Suppressor macrophage treated with lipopolysaccharide for 1 hour (primary cell): ENCODE data around the gene GNA14.
"Not testable (repeated sequence)": the region's sequence is repeated elsewhere in the genome, so short reads cannot be mapped to it uniquely, and the experiment has no call there.

Experiments
- DNase-seq, 3 donors: peaks; one replicate each; pipeline ENCODE4 v3.0.0-alpha.2; 2020 to 2022

The GNA14 gene

DNA sequence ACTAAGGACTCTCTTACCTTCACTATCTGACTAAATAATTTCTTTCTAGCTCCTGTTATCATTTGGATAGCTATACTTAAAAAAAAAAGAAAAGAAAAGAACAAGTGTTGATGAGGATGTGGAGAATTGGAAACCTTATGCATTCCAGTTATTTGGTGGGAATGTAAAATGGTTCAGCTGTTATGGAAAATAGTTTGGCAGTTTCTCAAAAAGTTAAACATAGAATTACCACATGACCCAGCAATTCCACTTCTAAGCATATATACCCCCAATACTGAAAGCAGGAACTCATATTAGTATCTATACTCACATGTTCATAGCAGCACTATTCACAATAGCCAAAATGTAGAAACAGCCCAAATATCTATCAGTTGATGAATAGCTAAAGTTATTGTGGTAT is 61.1 kb downstream of the GNA14 start:
- no peak for DNase-seq

DNA sequence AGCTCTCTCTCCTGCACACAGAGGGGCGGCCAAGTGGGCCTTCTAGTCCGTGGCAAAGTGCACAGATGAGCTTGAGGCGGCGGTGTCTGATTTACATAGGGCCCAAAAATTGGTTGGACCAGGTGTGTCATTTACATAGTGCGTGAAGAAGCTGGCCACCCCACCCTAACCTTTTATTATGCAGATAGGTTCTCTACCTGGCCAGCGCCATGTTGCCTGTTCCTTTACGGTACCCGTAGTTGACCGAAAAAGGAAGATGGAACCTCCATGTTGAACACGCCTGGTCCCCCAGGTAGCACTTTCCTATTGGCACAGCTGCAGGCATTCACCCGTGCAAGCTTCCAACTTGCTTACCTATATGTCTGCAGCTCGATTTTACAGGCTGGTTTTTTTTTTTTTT is 61.5 kb downstream of the GNA14 start:
- DNase-seq, result no peak

DNA sequence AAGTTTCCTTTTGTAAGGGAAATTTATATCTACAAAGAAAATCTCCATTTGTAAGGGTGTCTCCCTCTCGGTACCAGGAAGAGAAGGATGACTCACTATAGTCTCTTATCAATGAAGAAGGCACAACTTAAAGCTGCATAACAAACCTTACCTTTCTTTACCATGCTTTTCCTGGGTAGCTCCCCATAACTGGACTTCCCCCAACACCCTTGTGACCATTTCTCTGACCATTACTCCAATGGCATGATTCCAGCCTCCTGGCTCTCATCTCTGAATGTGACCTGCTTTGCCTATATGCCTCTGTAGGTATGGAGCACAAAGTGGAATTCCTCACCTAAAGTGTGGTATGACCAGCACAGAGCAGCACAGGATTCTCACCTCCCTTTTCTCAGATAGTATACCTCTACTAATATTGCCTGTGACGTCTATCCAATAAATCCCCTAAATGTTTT is 62.8 kb downstream of the GNA14 start:
- no peak for DNase-seq

DNA sequence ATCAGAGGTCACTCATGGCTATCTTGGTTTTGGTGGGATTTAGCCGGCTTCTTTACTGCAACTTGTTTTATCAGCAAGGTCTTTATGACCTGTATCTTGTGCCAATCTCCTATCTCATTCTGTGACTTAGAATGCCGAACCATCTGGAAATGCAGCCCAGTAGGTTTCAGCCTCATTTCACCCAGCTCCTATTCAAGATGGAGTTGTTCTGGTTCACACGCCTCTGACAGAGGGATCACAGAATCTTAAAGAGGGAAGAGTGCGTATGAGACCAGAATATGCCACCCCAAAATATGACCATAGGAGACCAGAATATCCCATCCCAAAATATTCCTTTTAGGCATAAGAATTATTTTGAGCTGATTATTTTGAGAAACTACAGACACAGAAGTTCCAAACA is 63.2 kb downstream of the GNA14 start:
- DNase-seq, result not testable (repeated sequence)

DNA sequence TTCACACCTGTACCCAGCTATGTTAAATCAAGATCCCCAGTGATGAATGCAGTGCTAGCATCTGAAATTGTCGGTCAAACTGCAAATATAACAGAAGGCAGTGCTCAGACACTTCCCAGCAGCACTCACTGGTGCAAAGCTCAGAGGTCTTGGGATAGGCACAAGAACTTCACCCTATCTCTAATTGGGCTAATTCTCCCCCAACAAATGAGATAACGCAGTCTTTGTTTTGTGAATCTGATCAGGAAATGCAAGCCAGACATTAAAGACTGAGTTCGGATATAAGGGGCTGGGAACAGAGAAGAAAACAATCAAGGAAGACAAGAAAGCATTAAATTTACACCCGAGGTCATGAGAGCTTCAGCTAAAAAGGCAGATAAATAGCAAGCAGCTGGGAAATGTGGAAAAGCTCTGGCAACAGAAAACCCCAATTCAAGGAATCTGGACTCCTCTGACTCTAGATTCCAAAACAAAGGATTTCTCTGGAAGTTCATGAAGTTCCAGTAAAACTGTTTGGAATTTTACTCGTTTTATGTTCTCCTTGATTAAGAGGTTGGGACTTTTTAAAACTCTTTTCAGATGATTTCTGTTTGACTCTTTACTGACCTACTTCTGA is 65.1 kb downstream of the GNA14 start:
- no peak for DNase-seq

DNA sequence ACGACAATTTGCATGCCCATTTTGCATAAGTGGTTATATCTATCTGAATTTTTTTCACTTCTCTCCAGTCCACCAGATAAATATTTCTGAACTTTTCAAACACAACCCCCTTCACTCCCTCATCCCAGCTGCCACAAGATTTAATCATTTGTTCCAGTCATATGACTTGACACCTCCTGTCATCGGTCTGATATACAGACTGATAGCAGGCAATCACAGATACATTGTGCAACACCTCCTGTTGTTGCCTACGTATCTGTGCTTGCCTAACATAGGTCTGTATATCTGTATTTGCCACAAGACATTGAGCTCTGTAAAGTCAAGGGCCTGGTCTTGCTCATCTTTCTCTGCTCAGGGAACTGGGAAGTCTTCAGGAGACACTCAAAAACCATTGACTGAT is 65.6 kb downstream of the GNA14 start:
- DNase-seq, result no peak

DNA sequence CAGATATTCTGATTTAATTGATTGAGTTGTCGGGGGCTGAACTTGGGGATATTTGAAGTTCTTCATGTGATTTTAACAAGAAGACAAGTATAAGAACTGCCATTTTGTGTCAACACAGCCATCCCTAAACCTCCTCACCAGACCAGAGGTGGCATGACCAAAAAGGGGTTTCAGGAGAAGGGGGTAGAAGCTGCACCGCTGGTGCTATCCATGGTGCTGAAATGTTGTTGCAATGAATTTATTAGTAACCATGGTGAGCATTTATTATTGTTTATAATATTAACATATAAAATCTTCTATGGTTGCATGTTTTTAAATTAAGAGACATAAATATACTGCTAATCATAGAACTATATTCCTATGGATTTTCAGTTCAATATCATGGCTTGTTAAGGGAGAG is 72.3 kb downstream of the GNA14 start:
- DNase-seq, result peak; percentile 27 to 52 (median 44)

DNA sequence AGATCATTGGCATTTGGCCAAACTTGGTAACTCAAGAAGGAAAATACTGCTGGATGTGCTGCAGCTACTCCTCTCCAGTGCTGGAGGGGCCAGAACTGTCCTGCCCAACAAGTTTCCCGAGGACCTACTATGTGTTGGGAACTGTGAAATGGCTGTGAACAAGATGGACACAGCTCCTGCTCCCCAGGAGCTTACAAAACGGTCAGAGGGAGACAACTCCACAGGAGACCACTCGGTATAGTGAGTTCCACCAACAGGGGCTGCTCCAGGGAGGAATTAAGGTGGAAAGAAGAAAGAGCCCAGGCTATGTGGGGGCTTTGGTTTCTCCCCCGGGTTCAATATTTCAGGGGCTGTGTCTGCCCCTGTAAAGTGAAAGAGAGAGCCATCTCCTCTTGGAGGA is 78.8 kb downstream of the GNA14 start:
- DNase-seq, result no peak

DNA sequence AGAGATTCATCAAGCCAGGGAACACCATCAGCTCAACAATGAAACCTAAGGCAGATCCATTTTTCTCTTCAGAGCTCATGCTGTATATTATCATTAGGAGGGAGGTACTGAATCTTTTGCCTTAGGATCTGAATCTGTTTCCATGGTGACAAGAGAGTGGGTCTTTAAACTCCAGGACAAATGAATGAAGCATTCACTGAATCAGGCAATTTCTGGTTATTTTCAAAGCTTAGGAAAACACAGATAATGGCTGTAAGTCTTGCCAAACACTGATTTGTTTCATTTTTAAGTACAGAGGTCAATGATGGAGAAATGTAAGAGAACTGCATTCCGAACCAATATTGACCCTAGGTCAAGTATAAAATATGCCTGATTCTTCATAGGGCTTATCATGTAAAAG is 84.9 kb downstream of the GNA14 start:
- no peak for DNase-seq

DNA sequence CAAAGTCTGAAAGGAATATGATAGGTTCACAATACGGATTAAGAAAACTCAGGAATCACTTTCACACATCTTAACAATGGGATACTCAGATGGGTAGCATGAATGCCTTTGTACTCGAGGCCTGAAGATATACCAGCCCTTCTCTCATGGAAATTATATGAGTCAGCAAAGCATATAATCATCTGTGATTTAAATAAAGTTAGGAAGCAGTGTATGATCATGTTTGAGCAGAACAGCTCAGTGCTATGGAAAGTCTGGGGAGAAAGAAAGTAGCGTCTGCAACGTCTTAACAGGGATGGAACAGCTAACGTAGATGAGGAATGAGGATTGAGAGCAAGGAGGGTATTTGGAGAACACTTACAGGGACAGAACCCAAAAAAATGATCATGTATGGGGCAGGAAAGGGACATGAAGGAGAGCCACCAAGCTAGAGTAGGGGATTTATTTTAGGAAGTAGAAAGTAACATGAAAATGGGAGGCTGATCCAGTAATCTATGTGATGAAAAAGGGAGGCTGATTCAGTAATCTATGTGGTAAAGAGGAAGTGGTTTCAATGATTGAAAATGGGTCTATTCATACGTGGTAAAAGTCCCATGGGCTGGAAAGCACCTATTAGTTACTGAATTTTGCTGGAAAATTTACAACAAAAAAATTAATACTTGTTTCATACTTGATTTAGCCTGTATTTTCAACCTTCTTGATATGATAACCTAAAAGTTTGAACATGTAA is 85.9 kb downstream of the GNA14 start:
- peak; percentile 64 to 90 (median 88) for DNase-seq

DNA sequence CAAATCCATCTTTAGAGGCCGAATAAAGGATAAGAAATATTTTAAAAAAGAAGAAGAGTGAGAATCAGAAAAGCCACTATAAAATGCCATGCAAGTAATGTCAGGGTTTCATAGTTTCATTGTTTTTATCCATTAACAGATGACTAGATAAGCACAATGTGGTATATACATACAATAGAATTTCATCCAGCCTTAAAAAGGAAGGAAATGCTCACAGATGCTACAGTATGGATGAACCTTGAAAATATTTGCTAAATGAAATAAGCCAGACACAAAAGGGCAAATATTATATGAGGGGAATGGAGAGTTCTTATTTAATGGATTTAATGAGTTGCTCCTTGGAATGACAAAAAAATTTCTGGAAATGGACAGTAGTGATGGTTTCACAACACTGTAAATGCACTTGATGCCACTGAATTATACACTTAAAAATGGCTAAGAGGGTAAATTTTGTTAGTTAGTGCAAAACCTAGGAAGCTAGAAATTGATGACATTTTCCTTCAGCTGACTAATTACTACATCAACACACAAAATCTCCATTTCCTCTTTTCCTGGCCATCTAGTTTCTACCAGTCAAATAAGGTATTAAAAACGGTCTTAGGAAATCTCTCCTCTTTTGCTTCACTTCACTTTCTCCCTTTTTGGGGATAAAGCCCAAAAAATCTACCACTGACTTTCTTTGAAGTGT is 86.6 kb downstream of the GNA14 start:
- peak; percentile 51 to 83 (median 79) for DNase-seq

DNA sequence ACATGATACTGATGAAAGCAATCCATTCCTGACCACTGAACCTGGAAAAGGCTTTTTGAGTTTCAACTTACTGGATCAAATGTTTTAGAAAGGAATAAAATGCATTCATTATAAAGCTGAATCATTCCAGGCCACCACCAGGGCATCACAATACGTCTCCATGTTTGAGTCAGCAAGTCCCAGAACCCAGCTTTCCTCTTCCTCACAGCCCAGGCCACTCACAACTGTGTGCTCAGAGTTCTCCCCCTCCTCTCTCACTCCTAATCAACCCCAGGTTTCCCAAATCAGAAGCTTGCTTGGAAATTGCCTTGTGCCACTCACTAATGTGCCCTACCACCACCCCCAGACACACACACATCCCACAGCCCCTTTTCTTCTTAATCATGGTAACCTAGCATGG is 91.7 kb downstream of the GNA14 start:
- no peak for DNase-seq

DNA sequence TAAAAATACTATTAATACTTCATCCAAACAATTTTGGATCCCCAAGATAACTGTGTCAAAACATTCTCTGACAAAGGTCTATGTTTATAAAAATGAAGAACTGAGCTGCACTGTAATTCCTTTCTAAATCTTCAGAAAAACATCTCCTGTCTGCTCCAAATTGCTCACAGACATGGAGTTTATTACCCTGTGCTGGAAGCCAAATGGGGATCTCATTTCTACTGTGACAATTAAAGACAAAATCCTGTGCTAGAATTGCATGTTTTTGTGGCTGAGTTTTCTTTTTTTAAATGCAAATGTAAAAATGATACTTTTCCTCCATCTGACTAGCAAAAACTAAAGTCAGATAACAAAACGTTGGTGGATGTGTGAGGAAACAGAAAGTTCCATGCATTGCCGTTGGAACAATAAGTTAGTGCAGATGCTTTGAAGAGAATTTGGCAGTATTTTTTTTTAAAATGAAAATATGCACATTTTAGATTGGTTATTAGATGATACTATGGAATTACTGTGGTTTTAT is 93.5 kb downstream of the GNA14 start:
- DNase-seq, result no peak

DNA sequence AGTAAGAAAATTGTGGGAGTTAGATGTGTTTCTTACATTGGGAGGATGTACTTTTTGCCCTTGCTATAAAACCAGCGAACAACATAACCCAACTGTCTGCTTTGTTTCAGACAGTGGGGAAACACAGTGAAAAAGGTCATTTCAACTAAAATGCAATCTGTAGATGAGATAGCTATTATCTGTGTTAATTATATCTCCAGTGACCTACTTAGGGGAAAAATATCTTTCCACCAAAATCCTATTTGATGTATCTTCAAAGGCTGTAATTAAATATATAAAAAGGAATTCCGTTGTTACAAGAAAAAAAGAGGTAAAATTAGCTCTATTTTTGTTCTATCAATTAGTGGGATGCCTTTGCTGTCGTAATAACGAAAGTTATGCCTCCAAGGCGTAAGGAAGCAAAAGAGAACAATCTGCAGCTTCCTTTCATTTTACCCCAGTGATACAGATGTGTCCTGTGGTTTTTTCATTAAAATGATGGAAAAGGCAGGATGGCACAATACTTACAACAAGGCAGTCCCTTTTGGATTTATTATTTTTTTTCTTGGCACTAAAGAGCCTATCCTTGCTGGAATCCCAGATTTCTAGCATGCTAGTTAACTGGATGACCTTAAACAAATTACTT is 100.9 kb downstream of the GNA14 start:
- no peak for DNase-seq

DNA sequence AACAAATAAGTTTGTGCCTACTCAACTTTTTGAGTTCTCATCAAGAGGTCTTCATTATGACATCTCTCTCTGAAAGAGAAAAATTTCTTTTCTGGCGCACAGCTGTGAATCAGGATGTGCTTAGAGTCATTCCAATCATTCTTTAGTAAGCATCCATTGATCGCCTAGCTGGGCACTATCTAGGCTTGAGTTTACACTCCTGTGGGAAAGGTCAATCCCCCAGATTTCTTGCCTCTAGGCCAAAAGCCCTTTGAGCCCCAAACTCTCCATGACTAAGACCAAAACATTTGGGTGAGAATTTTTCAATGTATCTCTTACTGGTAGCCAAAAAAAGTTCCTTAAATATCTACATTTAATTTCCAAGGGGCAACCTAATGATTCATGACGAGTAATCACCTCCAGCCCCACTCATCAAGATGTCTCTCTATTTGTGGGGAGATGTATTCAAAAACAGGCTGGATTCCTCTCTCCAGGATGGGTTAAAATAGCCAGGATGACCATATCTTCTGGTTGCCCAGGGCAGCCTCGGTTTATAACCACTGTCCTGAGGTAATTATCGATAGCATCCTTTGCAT is 101.7 kb downstream of the GNA14 start:
- DNase-seq, result no peak

DNA sequence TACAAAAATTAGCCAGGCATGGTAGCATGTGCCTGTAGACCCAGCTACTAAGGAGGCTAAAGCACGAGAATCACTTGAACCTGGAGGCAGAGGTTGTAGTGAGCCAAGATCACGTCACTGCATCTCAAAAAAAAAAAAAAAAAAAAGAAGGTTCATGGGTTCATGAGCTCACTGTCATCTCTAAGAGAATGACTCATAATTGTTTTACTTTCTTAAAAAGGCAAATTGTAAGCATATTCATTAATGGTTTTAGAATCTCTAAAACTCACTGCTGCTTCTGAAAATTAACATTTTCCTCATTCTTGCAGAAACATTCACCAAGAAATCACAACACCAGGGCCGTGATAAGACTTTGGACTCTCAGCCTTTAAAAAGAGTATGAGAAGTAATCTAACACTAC is 103.6 kb downstream of the GNA14 start:
- DNase-seq, result no peak

DNA sequence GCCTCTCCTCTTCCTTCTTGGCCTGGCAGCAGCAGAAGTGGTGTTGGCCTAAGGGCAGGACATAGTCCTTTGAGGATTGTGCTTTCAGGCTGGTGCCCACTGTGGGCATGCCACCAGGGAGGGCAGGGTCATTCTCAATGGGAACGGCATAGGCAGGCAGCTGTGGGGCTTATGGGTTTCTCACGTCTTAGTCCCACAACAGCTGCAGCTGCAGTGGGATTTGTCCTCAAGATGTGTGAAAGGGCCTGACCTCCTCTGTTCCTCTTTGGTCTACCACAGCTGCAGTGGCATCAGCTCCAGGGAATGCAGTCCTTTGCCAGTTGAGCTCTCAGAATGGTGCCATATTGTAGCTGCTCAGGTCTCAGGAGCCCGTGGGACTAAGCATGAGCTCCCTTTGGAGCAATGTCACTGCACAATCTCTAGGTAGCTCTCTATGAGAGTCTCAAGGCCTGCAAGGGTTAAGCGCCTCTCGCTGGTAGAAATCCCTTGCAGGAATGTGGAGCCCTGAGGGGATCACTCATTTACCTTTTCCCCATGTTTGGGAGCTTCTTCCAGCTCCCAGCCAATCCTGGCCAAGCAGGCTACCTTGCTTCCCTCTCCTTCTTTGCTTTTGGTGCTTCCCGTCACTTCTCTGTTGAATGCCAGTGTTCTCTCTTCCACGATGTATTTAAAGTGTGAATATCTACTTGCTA is 104.8 kb downstream of the GNA14 start:
- DNase-seq, result no peak

DNA sequence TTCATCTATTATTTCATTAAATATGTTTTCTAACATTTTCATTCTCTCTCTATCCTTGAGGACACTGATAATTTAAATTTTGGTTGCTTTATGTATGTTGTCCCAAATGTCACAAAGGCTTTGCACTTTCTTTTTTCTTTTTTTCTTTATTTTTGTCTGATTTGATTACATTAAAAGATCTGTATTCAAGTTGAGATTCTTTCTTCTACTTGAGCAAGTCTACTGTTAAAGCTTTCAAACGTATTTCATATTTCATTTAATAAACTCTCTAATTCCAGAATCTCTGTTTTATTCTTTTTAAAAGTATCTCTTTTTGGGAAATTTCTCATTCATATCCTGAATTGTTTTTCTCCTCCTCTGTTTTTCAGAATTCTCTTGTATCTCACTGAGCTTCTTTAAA is 106.5 kb downstream of the GNA14 start:
- DNase-seq, result no peak

DNA sequence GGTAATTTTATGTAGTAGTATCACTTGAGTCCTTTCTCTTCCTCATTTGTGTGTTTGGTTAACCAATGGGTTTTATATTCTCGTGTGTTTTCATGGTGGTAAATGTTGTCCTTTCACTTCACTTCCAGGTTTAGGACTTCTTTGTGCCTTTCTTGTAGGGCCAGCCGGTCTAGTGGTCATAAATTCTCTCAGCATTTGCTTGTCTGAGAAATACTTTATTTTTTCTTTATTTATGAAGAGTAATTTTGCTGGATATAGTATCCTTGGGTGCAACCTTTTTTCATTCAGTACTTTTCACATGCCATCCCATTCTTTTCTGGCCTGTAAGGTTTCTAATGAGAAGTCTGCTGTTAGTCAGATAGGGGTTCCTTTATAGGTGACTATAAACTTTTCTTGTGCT is 107.1 kb downstream of the GNA14 start:
- no peak for DNase-seq

DNA sequence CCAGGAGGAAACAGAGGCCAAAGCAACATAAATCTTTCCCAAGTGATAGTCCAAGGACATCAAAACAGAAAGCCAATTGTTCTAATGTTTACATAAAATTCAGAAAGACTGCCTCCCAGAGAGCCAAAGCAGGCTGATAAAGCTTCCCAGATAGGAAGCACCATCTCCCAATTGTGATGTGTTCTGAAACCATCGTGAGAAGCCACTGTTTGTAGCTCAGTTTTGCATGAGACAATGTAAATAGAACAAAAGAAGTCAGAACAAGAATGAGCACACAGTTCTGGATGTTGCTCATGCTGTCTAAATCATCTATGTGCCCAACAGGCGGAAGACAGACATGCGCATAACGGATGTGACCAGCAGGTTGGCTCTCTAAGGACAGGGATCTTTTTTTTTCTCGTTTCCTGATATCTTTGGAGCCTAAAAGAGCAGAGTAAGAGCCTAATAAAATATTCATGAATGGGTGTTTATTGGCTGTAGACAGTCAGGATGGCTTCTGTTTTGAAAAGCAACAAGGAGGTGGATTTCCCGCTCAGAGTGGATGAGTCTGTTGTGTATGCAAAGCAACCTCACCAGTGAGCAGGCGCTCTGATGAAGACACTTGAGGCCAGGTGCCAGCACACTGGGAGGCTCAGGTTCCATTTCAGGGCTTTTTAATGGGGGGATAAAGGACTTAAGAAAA is 113.6 kb downstream of the GNA14 start:
- DNase-seq, result no peak

DNA sequence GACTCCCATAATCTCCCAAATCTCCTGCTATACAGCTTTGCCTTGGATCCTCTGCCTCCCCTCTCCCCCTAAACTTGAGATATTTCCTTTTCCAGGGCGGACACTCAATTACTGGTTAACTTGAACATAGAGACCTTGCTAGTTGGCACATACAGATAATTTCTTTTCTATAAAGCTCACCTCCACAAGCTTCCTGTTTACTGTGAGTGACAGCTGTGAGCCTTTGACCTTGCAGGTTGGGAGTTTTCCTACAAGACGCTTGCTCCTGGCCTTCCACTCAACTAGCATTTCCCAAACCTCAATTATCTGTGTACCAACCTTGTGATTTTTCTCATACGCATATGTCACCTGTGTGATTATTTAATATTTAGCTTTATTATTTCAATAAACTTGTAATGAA is 114.5 kb downstream of the GNA14 start:
- no peak for DNase-seq

DNA sequence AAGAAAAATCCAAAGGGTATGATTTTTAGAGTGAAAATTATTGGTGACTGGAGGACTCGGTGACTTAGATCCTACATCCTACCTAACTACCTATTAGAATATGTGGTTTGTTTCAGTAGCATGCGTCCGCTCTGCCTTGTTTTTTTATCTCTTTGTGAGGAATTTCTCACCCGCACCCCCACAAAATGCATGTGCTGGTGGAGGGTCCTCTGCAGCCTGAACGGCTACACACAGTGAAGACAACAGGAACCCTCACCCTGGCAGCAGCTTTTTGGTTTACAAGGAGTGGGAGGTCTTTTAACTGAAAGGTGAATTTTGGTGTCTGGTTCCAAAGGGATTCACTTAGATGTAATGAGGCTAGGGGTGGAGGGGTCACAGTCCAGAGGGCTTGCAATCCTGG is 115.5 kb downstream of the GNA14 start:
- no peak for DNase-seq
